H1 (cell line): ENCODE results near the gene LTA4H. TPM values are rescaled to one million over a fixed set of nuclear protein-coding genes. Genes with fewer than 3 reads are reported as not detected.

Experiments
- ATF2 ChIP-seq: IDR thresholded peaks from 2 replicates; pipeline ENCODE4 v1.6.1; 2012; ENCODE audit warnings: low read length, inconsistent platforms
- CHD1 ChIP-seq: IDR thresholded peaks from 2 replicates; pipeline ENCODE4 v1.6.1; 2012; ENCODE audit warnings: low read depth, low read length, improper control_type of control experiment
- MAFK ChIP-seq: IDR thresholded peaks from 2 replicates; pipeline ENCODE4 v1.6.1; 2012; ENCODE audit warnings: low read depth, mild to moderate bottlenecking, improper control_type of control experiment, low read length
- TEAD4 ChIP-seq: IDR thresholded peaks from 2 replicates; pipeline ENCODE4 v1.6.1; 2012; ENCODE audit warnings: low read depth, low read length, inconsistent platforms, mixed read lengths
- polyA plus RNA-seq, 7 experiments: library from polyadenylated mRNA; depleted of rRNA in 3 of 7; stranded (reverse) in 5 of 7; unstranded in 2 of 7; fragments of >200 nt in 5 of 7; fragments of 200-250 nt in 2 of 7; gene quantifications; 1 replicate in 5 of 7; 2 replicates in 1 of 7; 4 replicates in 1 of 7; pipeline versions ENCODE4 v1.2.1 to v1.2.3, GENCODE V29; 2011 to 2013; ENCODE audit warnings: missing spikeins in 2 of 7, mixed read lengths in 2 of 7
- total RNA-seq: library from RNA; stranded (reverse); fragmentation: NEBNext Ultra II Directional; extraction: Animal tissue kit (Norgen Biotek cat#: 25700); gene quantifications from 2 replicates; pipeline ENCODE4 v1.2.1, GENCODE V29; 2021

The LTA4H gene
- total and polyA plus RNA-seq, 2 of the 8 experiments (the other 6 are each of a cell fraction or from before 2014, with no cell fraction given): 106 to 167 TPM

GRCh38 chr12:95953000-95953399, 82.4 kb downstream of the LTA4H start (continued):
- TF ChIP-seq MAFK: no peak
- TF ChIP-seq ATF2: no peak
- TF ChIP-seq TEAD4: no peak
- TF ChIP-seq CHD1: no peak
